Caco-2 (cell line): Measurements from ENCODE around the gene COL3A1. TPM values are rescaled to one million over a fixed set of nuclear protein-coding genes. Genes with fewer than 3 reads are reported as not detected.

Experiments
- BruUV-seq: library from RNA; stranded (reverse); fragments of 400-500 nt; replicated peaks from 2 replicates; lab custom pipeline; 2021; lab: Mats Ljungman, UMichigan
- CTCF ChIA-PET: fragments of 300-600 bp; sonication (Branson Sonifier 250); formaldehyde crosslinking; loops from one replicate; lab custom pipeline; 2022; ENCODE audit warnings: antibody characterized with exemption; lab: Charles Lee
- POLR2A ChIA-PET: fragments of 300-600 bp; sonication (Branson Sonifier 250); formaldehyde crosslinking; loops from one replicate; lab custom pipeline; 2022; ENCODE audit warnings: antibody characterized with exemption; lab: Charles Lee
- DNase-seq, 2 experiments: peaks; one replicate each; pipeline versions ENCODE4 v3.0.0 to v3.0.0-alpha.2; 2020 to 2022
- H3K27me3 ChIP-seq: replicated peaks from 2 replicates; pipeline ENCODE4 v1.6.0; 2011; ENCODE audit warnings: low read length; ENCODE audit not compliant: control insufficient read depth, insufficient read depth
- H3K36me3 ChIP-seq: 2 replicates; pipeline ENCODE4 v1.5.1; 2011; ENCODE audit warnings: low read length; ENCODE audit not compliant: control insufficient read depth, insufficient read depth
- H3K4me1 ChIP-seq: fragments of 250-450 bp; sonication (Bioruptor Pico); 2 replicates; pipeline ENCODE4 v1.5.1; 2020; ENCODE audit warnings: mild to moderate bottlenecking
- H3K4me3 ChIP-seq: 2 replicates; pipeline ENCODE4 v1.5.1; 2011; ENCODE audit warnings: low read depth, mild to moderate bottlenecking, control low read depth, low read length
- H3K9me3 ChIP-seq: fragments of 250-450 bp; sonication (Bioruptor Pico); 2 replicates; pipeline ENCODE4 v1.5.1; 2020; ENCODE audit warnings: mild to moderate bottlenecking, moderate library complexity
- H3K27ac Mint-ChIP-seq: one replicate; pipeline ENCODE4 v1.8.0; 2022; ENCODE audit warnings: mixed read lengths; ENCODE audit not compliant: unreplicated experiment
- H3K27me3 Mint-ChIP-seq: one replicate; pipeline ENCODE4 v1.8.0; 2022; ENCODE audit warnings: mixed read lengths; ENCODE audit not compliant: insufficient read depth, unreplicated experiment
- H3K36me3 Mint-ChIP-seq: one replicate; pipeline ENCODE4 v1.8.0; 2022; ENCODE audit warnings: mild to moderate bottlenecking, mixed read lengths; ENCODE audit not compliant: insufficient read depth, unreplicated experiment
- H3K4me1 Mint-ChIP-seq: one replicate; pipeline ENCODE4 v1.8.0; 2022; ENCODE audit warnings: low read depth, mixed read lengths; ENCODE audit not compliant: unreplicated experiment
- H3K4me3 Mint-ChIP-seq: one replicate; pipeline ENCODE4 v1.8.0; 2022; ENCODE audit warnings: mild to moderate bottlenecking, moderate library complexity, mixed read lengths; ENCODE audit not compliant: unreplicated experiment
- H3K9me3 Mint-ChIP-seq: one replicate; pipeline ENCODE4 v1.8.0; 2022; ENCODE audit warnings: mixed read lengths; ENCODE audit not compliant: unreplicated experiment
- intact Hi-C: fragments of 100-400 bp; cut with micrococcal nuclease; formaldehyde crosslinking; loops from one replicate; pipeline ENCODE4 v1.10.0; 2022; ENCODE audit not compliant: unreplicated experiment
- total RNA-seq: library from RNA; stranded (reverse); gene quantifications from 2 replicates; pipeline ENCODE4 v1.2.3, GENCODE V29; 2022
- TF ChIP-seq, protein P1 (sequence below), 2 experiments: fragments of 200-600 bp in 1 of 2; IDR thresholded peaks; 1 replicate in 1 of 2; 2 replicates in 1 of 2; pipeline versions ENCODE4 v1.5.1 to v1.8.0; 2011 to 2022; ENCODE audit warnings: antibody characterized with exemption in 1 of 2, control low read depth in 1 of 2, inconsistent platforms in 1 of 2, low read depth in 1 of 2, low read length in 1 of 2, mild to moderate bottlenecking in 1 of 2, moderate library complexity in 1 of 2; ENCODE audit not compliant: insufficient read depth in 1 of 2, severe bottlenecking in 1 of 2, unreplicated experiment in 1 of 2

COL3A1 gene
- total RNA-seq, 1 experiment from 2014 or later = 25.4 TPM

GRCh38 chr2:188986839-188987238 is 12.7 kb downstream of the COL3A1 start:
- no peak overlapping the region for H3K4me3 ChIP-seq
- H3K4me3 Mint-ChIP-seq = no peak overlapping the region
- H3K36me3 ChIP-seq = no peaks in the 10 kb centered on the region
- TF ChIP-seq, protein P1, sequence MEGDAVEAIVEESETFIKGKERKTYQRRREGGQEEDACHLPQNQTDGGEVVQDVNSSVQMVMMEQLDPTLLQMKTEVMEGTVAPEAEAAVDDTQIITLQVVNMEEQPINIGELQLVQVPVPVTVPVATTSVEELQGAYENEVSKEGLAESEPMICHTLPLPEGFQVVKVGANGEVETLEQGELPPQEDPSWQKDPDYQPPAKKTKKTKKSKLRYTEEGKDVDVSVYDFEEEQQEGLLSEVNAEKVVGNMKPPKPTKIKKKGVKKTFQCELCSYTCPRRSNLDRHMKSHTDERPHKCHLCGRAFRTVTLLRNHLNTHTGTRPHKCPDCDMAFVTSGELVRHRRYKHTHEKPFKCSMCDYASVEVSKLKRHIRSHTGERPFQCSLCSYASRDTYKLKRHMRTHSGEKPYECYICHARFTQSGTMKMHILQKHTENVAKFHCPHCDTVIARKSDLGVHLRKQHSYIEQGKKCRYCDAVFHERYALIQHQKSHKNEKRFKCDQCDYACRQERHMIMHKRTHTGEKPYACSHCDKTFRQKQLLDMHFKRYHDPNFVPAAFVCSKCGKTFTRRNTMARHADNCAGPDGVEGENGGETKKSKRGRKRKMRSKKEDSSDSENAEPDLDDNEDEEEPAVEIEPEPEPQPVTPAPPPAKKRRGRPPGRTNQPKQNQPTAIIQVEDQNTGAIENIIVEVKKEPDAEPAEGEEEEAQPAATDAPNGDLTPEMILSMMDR (IDR thresholded peaks at IDR 0.05; ENCODE audit: insufficient read depth in 1 of 2, low read depth in 1 of 2, low read length in 1 of 2, severe bottlenecking in 1 of 2, unreplicated experiment in 1 of 2) = no peak
- no peaks in the 10 kb centered on the region for H3K4me1 ChIP-seq
- no peaks in the 10 kb centered on the region for H3K9me3 Mint-ChIP-seq
- no peaks in the 10 kb centered on the region for H3K4me1 Mint-ChIP-seq
- H3K27me3 ChIP-seq = no peaks in the 10 kb centered on the region
- H3K27me3 Mint-ChIP-seq = no peaks in the 10 kb centered on the region
- CTCF ChIA-PET = no interaction called here
- intact Hi-C loops = no loop called here
- no peak overlapping the region for H3K27ac Mint-ChIP-seq
- POLR2A ChIA-PET = no interaction called here
- H3K9me3 ChIP-seq = no peaks in the 10 kb centered on the region
- no peaks in the 10 kb centered on the region for H3K36me3 Mint-ChIP-seq
- BruUV-seq = no TSS peak
- DNase-seq = no peak

DNA sequence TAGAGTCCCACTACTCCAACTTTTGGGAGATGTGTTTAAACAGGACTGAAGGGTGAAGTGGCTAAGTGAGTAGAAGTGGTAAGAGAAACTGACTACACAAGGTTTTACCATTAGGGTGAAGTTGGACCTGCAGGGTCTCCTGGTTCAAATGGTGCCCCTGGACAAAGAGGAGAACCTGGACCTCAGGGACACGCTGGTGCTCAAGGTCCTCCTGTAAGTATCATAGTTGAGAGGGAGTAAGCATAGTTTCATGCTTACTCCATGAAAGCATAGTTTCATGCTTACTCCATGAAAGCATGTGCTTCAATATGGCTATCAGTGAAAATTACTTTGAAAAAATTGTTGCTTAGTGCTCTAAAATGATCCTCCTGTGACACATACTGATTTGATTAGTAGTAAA is 19.1 kb downstream of the COL3A1 start:
- Mint-ChIP-seq H3K4me3 (no peak overlapping the region), H3K27ac (no peak overlapping the region), H3K36me3 (no peaks in the 10 kb centered on the region), H3K4me1 (no peaks in the 10 kb centered on the region), H3K27me3 (no peaks in the 10 kb centered on the region), H3K9me3 (no peaks in the 10 kb centered on the region)
- DNase-seq = no peak
- no peaks in the 10 kb centered on the region for H3K27me3 ChIP-seq
- TF ChIP-seq, protein P1 (IDR thresholded peaks at IDR 0.05; ENCODE audit: insufficient read depth in 1 of 2, low read depth in 1 of 2, low read length in 1 of 2, severe bottlenecking in 1 of 2, unreplicated experiment in 1 of 2) = no peak
- H3K9me3 ChIP-seq = no peaks in the 10 kb centered on the region
- ChIA-PET CTCF (no interaction called here), POLR2A (no interaction called here)
- intact Hi-C loops = no loop called here
- no peaks in the 10 kb centered on the region for H3K4me1 ChIP-seq
- no peak overlapping the region for H3K4me3 ChIP-seq
- H3K36me3 ChIP-seq = no peaks in the 10 kb centered on the region
- no TSS peak for BruUV-seq

- no peaks in the 10 kb centered on the region for H3K9me3 Mint-ChIP-seq
- POLR2A ChIA-PET = no interaction called here
- no peaks in the 10 kb centered on the region for H3K9me3 ChIP-seq
- H3K36me3 ChIP-seq = no peaks in the 10 kb centered on the region; the same call in 1 of the 2 replicates
- intact Hi-C loops = no loop called here
- H3K27me3 Mint-ChIP-seq = no peaks in the 10 kb centered on the region
- H3K4me3 ChIP-seq = no peak overlapping the region
- no peak overlapping the region for H3K4me3 Mint-ChIP-seq
- H3K36me3 Mint-ChIP-seq = no peaks in the 10 kb centered on the region
- no peaks in the 10 kb centered on the region for H3K4me1 Mint-ChIP-seq
- TF ChIP-seq, protein P1 (IDR thresholded peaks at IDR 0.05; ENCODE audit: insufficient read depth in 1 of 2, low read depth in 1 of 2, low read length in 1 of 2, severe bottlenecking in 1 of 2, unreplicated experiment in 1 of 2) = no peak
- DNase-seq = no peak
- H3K27me3 ChIP-seq = no peaks in the 10 kb centered on the region
- H3K4me1 ChIP-seq = no peaks in the 10 kb centered on the region
- CTCF ChIA-PET = no interaction called here
- no peak overlapping the region for H3K27ac Mint-ChIP-seq
- BruUV-seq = no TSS peak
Observed at GRCh38 chr2:188997263-188997662, 23.1 kb downstream of the COL3A1 start.
